Activated CD8-positive, alpha-beta memory T cell treated with anti-CD3 and anti-CD28 coated beads, Interleukin-2, amount 50 U/mL, for 4 hours (primary cell): ENCODE data around the gene ACR.
"Not testable (repeated sequence)": the region's sequence is repeated elsewhere in the genome, so short reads cannot be mapped to it uniquely, and the experiment has no call there.

Experiments used
- DNase-seq: peaks from one replicate; pipeline ENCODE4 v3.0.0-alpha.2; 2020

Gene ACR

DNA sequence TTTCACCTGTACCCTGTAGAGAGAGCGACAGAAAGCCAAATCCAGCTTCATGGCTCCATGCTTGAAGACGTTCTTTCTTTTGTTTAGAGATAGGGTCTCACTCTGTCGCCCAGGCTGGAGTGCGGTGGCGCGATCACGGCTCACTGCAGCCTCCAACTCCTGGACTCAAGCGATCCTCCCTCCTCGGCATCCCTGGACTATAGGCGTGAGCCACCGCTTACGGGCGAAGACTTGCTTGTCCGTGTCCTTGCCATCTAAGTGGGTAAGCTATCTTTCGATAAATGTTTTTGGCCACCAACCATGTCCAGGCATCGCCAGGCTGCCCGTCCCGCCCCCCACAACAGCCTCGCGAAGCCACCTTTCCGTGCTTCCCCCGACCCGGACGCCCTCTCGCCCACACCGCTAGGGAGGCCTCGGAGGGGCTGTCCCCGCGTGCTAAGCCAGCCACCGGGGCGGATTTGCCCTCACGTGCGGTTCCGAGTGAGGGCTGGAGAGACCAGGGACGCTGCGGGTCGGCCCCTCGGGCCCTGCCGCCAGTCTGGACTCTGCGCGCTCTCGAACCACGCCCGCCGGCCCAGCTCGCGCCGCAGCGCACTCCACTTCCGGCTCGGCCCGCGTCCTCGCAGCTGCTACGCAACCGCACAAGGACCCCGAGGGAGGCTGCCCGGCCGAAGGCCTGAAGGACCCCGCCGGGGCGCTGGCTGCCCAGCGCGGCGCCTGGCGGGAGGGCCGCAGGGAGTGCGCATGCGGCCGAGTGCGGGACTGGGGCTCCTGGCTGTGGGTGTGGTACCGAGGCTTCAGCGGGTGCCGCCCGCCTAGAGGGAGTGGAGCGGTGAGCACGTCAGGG, 45.3 kb downstream of the ACR start, which contains the start of gene RABL2B:
RABL2B (minus strand) TSS at position 604 of the 847 bp plus-strand sequence. CDS start 1,342 bp downstream, outside the sequence.
- DNase-seq = peak; percentile 87

- not testable (repeated sequence) for DNase-seq
Measured at GRCh38 chr22:50783880-50784276, 45.9 kb downstream of the ACR start.

DNA sequence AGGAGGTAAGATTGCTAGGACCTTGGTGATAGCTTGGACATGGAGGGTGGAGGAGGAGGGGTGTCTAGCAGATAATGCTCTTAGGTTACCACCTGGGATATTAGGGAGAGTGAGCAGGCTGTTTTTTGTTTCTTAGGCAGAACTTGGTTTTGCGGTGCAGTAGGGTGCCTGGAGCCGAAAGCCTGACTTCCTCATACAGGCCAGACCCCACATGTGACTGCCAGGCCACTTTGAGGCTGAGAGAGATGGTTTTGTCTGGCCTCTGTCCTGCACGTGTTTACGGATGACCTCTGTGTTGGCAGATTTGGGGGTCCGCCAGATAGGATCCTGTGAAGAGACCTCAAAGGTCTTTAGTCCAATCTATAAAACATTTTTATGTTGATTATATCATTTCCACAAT, 47.3 kb downstream of the ACR start:
- not testable (repeated sequence) for DNase-seq

- DNase-seq = not testable (repeated sequence)
Measured at GRCh38 chr22:50786936-50787335, 48.9 kb downstream of the ACR start.
